Measurements from ENCODE around the gene SSX7. TPM values are rescaled to one million over a fixed set of nuclear protein-coding genes. Genes with fewer than 3 reads are reported as not detected.
"Not testable (repeated sequence)": the region's sequence is repeated elsewhere in the genome, so short reads cannot be mapped to it uniquely, and the experiment has no call there.

Gene SSX7
- not detected in 3 replicates for total RNA-seq

GRCh38 chrX:52654800-52655199, at the start of gene SSX7:
Gene SSX7, minus strand, starts transcription at chrX:52654900. Its CDS starts 1,428 bp downstream, at chrX:52653472.
- peaks cover 15% of the 10 kb centered on the region for H3K9me3 Mint-ChIP-seq
- not testable (repeated sequence) for H3K4me1 Mint-ChIP-seq; H3K27ac Mint-ChIP-seq; DNase-seq (ENCODE audit: low spot score in 2 of 2, unreplicated experiment in 2 of 2); H3K27me3 Mint-ChIP-seq (ENCODE audit: low read depth); H3K4me3 Mint-ChIP-seq; H3K36me3 Mint-ChIP-seq

GRCh38 chrX:52692034-52692433, 37.3 kb upstream of the SSX7 start:
- not testable (repeated sequence) for H3K4me1 Mint-ChIP-seq; DNase-seq (ENCODE audit: low spot score in 2 of 2, unreplicated experiment in 2 of 2); H3K36me3 Mint-ChIP-seq; H3K27ac Mint-ChIP-seq; H3K27me3 Mint-ChIP-seq (ENCODE audit: low read depth); H3K4me3 Mint-ChIP-seq; H3K9me3 Mint-ChIP-seq

- not testable (repeated sequence) for H3K27me3 Mint-ChIP-seq (ENCODE audit: low read depth); H3K9me3 Mint-ChIP-seq; H3K4me1 Mint-ChIP-seq; H3K4me3 Mint-ChIP-seq; H3K27ac Mint-ChIP-seq; H3K36me3 Mint-ChIP-seq; DNase-seq (ENCODE audit: low spot score in 2 of 2, unreplicated experiment in 2 of 2)
These were observed 7.5 kb upstream of the SSX7 start for GRCh38 chrX:52662218-52662617.

- peaks cover 11% of the 10 kb centered on the region for H3K9me3 Mint-ChIP-seq
- not testable (repeated sequence) for H3K27ac Mint-ChIP-seq; H3K4me1 Mint-ChIP-seq; H3K36me3 Mint-ChIP-seq; H3K27me3 Mint-ChIP-seq (ENCODE audit: low read depth); DNase-seq (ENCODE audit: low spot score in 2 of 2, unreplicated experiment in 2 of 2); H3K4me3 Mint-ChIP-seq
These were observed 775 bp upstream of the SSX7 start for GRCh38 chrX:52655475-52655874.

GRCh38 chrX:52650676-52651075, 4.0 kb downstream of the SSX7 start:
- not testable (repeated sequence) for H3K4me1 Mint-ChIP-seq; H3K36me3 Mint-ChIP-seq; H3K27ac Mint-ChIP-seq; DNase-seq (ENCODE audit: low spot score in 2 of 2, unreplicated experiment in 2 of 2); H3K4me3 Mint-ChIP-seq; H3K27me3 Mint-ChIP-seq (ENCODE audit: low read depth)
- H3K9me3 Mint-ChIP-seq, result peaks cover 25% of the 10 kb centered on the region

- H3K27me3 Mint-ChIP-seq (ENCODE audit: low read depth); DNase-seq (ENCODE audit: low spot score in 2 of 2, unreplicated experiment in 2 of 2); H3K4me3 Mint-ChIP-seq; H3K27ac Mint-ChIP-seq; H3K36me3 Mint-ChIP-seq; H3K4me1 Mint-ChIP-seq: not testable (repeated sequence)
- peaks cover 21% of the 10 kb centered on the region for H3K9me3 Mint-ChIP-seq
These were observed 5.7 kb downstream of the SSX7 start for GRCh38 chrX:52648956-52649355.

- not testable (repeated sequence) for H3K27ac Mint-ChIP-seq; H3K27me3 Mint-ChIP-seq (ENCODE audit: low read depth); H3K4me3 Mint-ChIP-seq; H3K4me1 Mint-ChIP-seq; DNase-seq (ENCODE audit: low spot score in 2 of 2, unreplicated experiment in 2 of 2); H3K36me3 Mint-ChIP-seq
- peaks cover 30% of the 10 kb centered on the region for H3K9me3 Mint-ChIP-seq
These were observed 26.2 kb downstream of the SSX7 start for GRCh38 chrX:52628483-52628882.

GRCh38 chrX:52620661-52621060, 34.0 kb downstream of the SSX7 start:
- not testable (repeated sequence) for H3K4me1 Mint-ChIP-seq; H3K27ac Mint-ChIP-seq; H3K4me3 Mint-ChIP-seq; DNase-seq (ENCODE audit: low spot score in 2 of 2, unreplicated experiment in 2 of 2); H3K36me3 Mint-ChIP-seq; H3K27me3 Mint-ChIP-seq (ENCODE audit: low read depth)
- peaks cover 12% of the 10 kb centered on the region for H3K9me3 Mint-ChIP-seq

- Mint-ChIP-seq H3K36me3 (no peaks in the 10 kb centered on the region), H3K4me1 (no peaks in the 10 kb centered on the region), H3K27me3 (ENCODE audit: low read depth) (peaks cover 4% of the 10 kb centered on the region), H3K9me3 (peaks cover 29% of the 10 kb centered on the region), H3K4me3 (no peak overlapping the region), H3K27ac (no peak overlapping the region)
- TF ChIP-seq CTCF (IDR thresholded peaks at IDR 0.05; ENCODE audit: unreplicated experiment), result no peak
- no peak for DNase-seq (ENCODE audit: low spot score in 2 of 2, unreplicated experiment in 2 of 2)
These were observed 45.7 kb downstream of the SSX7 start for GRCh38 chrX:52608961-52609360.

GRCh38 chrX:52603151-52603550, 51.5 kb downstream of the SSX7 start:
- not testable (repeated sequence) for H3K4me3 Mint-ChIP-seq; DNase-seq (ENCODE audit: low spot score in 2 of 2, unreplicated experiment in 2 of 2); H3K4me1 Mint-ChIP-seq; H3K27me3 Mint-ChIP-seq (ENCODE audit: low read depth); H3K36me3 Mint-ChIP-seq; H3K27ac Mint-ChIP-seq
- H3K9me3 Mint-ChIP-seq, result peaks cover 23% of the 10 kb centered on the region
